H1 (cell line): Measurements from ENCODE around the gene GGCX. TPM values are rescaled to one million over a fixed set of nuclear protein-coding genes. Genes with fewer than 3 reads are reported as not detected.

Source experiments
- GTF2F1 ChIP-seq: IDR thresholded peaks from 2 replicates; pipeline ENCODE4 v1.6.1; 2012; ENCODE audit warnings: low read depth, low read length, improper control_type of control experiment, borderline replicate concordance
- RFX5 ChIP-seq: IDR thresholded peaks from 2 replicates; pipeline ENCODE4 v1.6.1; 2011; ENCODE audit warnings: low read depth, low read length, improper control_type of control experiment, borderline replicate concordance
- SIN3A ChIP-seq, 2 experiments: IDR thresholded peaks in 1 of 2; conservative IDR thresholded peaks in 1 of 2; 2 replicates each; pipeline ENCODE4 v1.6.1; 2011 to 2012; ENCODE audit warnings: low read length in 2 of 2, improper control_type of control experiment in 1 of 2, low read depth in 1 of 2, mild to moderate bottlenecking in 1 of 2
- polyA plus RNA-seq, 7 experiments: library from polyadenylated mRNA; depleted of rRNA in 3 of 7; stranded (reverse) in 5 of 7; unstranded in 2 of 7; fragments of >200 nt in 5 of 7; fragments of 200-250 nt in 2 of 7; gene quantifications; 1 replicate in 5 of 7; 2 replicates in 1 of 7; 4 replicates in 1 of 7; pipeline versions ENCODE4 v1.2.1 to v1.2.3, GENCODE V29; 2011 to 2013; ENCODE audit warnings: missing spikeins in 2 of 7, mixed read lengths in 2 of 7
- total RNA-seq: library from RNA; stranded (reverse); fragmentation: NEBNext Ultra II Directional; extraction: Animal tissue kit (Norgen Biotek cat#: 25700); gene quantifications from 2 replicates; pipeline ENCODE4 v1.2.1, GENCODE V29; 2021

The GGCX gene
- total and polyA plus RNA-seq, 2 of the 8 experiments (the other 6 are each of a cell fraction or from before 2014, with no cell fraction given): 29.4 to 33.8 TPM

DNA sequence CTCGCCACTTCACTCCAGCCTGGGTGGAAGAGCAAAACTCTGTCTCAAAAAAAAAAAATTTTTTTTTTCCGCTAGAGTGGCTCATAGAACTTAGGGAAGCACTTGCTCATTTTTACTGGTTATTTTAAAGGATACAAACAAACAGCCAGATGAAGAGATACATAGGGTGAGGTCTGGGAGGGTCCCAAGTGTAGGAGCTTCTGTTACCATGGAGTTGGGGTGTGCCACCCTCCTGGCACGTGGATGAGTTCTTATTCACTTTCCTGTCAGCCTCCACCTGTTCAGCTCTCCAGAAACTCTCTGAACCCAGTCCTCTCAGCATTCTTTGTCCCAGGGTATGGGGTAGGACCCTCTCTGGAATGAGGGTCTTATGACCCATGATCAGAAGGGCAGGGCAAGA is 27.2 kb downstream of the GGCX start (continued):
- no peak for TF ChIP-seq GTF2F1
- no peak for TF ChIP-seq RFX5
- no peak for TF ChIP-seq SIN3A (conservative IDR thresholded peaks at IDR 0.05 in 1 of 2, IDR thresholded peaks at IDR 0.05 in 1 of 2; ENCODE audit: low read depth in 1 of 2, low read length in 2 of 2)
